GM13976 (cell line): ENCODE data around the gene CC2D2A.

Experiments used
- DNase-seq: peaks from one replicate; pipeline ENCODE4 v3.0.0; 2012; ENCODE audit warnings: low spot score
- CTCF ChIP-seq: IDR thresholded peaks from 2 replicates; pipeline ENCODE4 v1.5.1; 2012; ENCODE audit warnings: borderline replicate concordance, mild to moderate bottlenecking; ENCODE audit not compliant: insufficient read depth; ENCODE audit errors: extremely low read depth, missing control alignments, control extremely low read depth
- in situ Hi-C: fragments of 300-500 bp; cut with MboI; formaldehyde crosslinking; loops from one replicate; pipeline ENCODE4 v1.12.0; 2022; ENCODE audit warnings: low sequenced_read_pairs, mixed read lengths, inconsistent platforms; ENCODE audit not compliant: unreplicated experiment

CC2D2A gene

GRCh38 chr4:15458616-15459015, 11.1 kb upstream of the CC2D2A start:
- in situ Hi-C loops = loop anchor here (10.0 kb wide), 1 partner anchor 224 kb away; no protein-coding TSS in a partner anchor
- no peak for DNase-seq
- no peak for TF ChIP-seq CTCF

DNA sequence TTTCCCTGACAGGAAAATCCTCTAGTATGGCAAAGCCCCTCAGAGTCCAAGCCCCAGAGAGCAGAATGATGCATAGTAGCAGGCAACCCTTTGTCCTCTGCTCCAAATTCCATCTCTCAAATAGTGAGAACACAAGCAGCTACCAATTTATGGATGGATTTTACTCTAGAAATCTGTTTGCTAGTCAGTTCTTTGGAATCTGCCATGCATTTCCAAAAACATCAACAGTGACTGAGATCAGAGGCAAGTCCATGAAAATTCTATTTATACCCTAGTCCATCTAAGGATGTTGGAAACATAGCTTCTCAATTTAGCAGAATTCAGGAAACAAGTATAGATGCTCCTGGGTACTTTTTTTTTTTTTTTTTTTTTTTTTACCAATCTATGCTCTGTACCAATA, 10.0 kb upstream of the CC2D2A start:
- DNase-seq = no peak
- TF ChIP-seq CTCF = no peak
- in situ Hi-C loops = loop anchor here (10.0 kb wide), 1 partner anchor 225 kb away; no protein-coding TSS in a partner anchor

DNA sequence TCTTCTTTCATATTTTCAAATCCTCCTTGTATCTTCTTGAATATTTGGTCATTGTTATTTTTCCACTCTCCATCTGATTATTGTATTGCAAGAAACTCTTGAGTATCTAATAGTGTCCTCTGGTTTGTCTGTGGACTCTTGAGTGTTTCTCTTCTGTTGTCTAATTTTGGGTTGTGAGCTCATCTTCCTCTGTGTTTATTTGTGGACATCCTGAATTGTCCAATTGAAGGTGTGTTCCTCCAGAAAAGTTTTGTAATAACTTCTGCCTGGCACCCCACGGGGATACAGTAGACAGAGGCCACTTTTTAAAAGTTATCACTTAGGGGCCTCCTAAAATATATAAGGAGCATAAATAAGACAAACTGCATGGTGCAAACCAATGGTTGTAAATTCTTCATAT, 3.1 kb upstream of the CC2D2A start:
- no peak for TF ChIP-seq CTCF
- DNase-seq = no peak
- in situ Hi-C loops = no loop called here

GRCh38 chr4:15470128-15470475, 420 bp downstream of the CC2D2A start:
- in situ Hi-C loops = no loop called here
- no peak for DNase-seq
- no peak for TF ChIP-seq CTCF

DNA sequence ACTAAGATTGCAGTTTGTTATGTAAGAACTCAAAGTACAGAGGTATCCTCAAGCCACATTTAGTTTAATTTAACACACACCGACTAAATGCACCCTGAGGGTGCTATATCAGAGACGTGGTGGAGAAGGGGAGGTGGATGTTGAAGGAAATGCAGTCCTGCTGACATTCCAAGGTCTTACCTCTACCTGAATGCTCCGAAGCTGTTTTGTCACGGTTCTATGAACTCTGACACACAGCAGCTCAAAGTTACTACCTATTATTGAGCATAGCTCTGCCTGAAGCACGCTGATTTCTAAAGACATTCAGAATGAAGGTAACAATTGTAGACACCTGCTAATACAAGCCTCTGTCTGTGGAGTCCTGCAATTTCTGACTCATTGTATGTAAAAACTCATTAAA, 6.7 kb downstream of the CC2D2A start:
- DNase-seq = no peak
- in situ Hi-C loops = loop anchor here (25.0 kb wide), 1 partner anchor 511 kb away; no protein-coding TSS in a partner anchor
- no peak for TF ChIP-seq CTCF

DNA sequence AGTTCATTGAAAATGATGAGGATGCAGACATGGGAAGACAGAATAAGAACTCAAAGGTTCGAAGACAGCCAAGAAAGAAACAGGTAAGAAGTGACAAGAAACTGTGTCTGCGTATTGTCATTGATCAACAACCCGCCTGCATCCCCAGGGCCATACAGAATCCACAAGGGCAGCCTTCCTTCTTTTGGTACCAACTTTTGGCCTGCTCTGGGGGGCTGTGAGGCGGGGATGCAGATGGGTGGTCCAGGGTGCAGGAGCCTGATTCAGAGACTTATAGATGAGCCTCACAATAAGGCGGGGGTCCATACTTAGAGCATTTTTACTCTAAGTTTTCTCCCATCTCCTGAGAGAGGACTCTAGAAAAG, 9.0 kb downstream of the CC2D2A start:
- in situ Hi-C loops = loop anchor here (25.0 kb wide), 1 partner anchor 509 kb away; no protein-coding TSS in a partner anchor
- DNase-seq = no peak
- no peak for TF ChIP-seq CTCF
